Eye (tissue), 1 donor: ENCODE measurements around the gene REXO4.

Source experiments
- DNase-seq: peaks from one replicate; pipeline ENCODE4 v3.0.0-alpha.2; 2015

The REXO4 gene

DNA sequence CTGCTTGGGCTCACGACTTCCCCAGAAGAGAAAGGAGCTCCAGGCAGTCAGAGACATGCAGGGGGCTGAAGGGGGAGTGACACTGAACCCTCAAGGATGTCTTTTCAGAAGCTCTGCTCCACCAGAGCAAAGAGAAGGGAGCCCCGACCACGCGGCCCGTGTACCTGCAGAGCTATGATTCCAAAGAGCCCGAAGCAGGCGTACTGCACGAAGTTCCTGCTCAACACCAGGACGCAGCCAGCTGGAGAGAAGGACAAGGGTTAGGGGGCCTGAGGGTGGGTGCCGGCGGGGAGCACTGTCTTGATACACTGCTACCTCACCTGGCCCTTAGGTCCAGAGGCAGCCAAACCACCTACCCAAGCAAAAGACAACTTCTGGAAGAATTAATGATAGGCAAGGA is 51.4 kb downstream of the REXO4 start:
- DNase-seq: no peak

DNA sequence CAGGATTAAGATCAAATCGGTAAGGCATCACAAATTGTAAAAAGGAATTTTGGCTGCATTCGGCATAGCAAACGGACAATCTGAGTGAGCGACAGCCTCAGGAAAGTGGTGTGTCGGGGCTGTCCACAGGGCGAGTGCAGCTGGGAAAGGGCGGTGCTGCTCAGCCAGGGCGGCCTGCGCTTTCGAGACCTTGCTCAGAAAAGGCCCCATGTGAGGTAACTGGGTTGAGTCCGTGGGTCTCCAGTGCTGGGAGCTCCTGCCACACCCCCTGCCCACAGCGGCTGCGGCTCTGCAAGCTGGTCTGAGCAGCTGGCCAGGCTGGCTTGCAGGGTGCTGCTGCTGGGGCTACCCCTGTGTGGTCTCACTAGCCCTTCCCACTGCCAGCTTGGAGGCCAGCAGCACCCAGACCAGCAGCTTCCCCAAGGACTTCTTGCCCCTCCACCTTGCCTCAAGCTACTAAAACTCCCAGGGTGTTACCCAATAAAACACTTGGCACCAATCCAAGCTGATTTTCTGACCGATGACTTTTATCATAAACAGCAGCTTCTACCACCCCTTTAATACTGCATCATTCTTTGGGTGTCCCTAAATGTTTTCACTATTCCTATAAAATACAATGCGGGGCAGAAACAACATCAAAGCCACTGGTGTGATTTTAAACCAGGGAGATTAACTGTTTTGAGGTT is 55.3 kb downstream of the REXO4 start:
- DNase-seq: no peak

DNA sequence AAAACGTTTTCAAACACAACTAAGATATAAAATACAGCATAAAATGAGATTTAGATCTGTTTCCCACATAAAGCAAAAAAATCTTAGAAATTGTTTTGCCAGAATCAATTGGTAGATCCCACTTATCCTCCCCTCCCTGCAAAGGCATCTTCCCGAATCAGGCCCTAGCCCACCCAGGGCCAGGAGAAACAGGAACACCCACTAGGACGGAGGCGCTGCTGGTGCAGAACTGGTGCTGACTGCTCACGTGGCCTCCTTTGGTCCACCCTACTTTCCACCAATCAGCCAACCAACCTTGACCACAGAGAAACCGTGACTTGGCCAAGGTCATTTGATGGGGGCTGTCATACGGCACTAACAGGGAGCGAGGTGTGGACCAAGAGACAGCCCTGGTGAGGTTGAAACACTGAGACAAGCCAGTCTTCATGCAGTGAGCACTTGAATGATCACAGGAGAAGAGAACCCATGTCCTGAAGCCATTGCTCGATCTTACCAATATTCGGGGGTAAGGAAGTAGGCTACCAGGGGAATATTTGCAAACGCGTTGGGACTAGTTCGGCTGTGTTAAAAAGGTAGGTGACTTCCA is 56.2 kb downstream of the REXO4 start:
- DNase-seq: no peak

DNA sequence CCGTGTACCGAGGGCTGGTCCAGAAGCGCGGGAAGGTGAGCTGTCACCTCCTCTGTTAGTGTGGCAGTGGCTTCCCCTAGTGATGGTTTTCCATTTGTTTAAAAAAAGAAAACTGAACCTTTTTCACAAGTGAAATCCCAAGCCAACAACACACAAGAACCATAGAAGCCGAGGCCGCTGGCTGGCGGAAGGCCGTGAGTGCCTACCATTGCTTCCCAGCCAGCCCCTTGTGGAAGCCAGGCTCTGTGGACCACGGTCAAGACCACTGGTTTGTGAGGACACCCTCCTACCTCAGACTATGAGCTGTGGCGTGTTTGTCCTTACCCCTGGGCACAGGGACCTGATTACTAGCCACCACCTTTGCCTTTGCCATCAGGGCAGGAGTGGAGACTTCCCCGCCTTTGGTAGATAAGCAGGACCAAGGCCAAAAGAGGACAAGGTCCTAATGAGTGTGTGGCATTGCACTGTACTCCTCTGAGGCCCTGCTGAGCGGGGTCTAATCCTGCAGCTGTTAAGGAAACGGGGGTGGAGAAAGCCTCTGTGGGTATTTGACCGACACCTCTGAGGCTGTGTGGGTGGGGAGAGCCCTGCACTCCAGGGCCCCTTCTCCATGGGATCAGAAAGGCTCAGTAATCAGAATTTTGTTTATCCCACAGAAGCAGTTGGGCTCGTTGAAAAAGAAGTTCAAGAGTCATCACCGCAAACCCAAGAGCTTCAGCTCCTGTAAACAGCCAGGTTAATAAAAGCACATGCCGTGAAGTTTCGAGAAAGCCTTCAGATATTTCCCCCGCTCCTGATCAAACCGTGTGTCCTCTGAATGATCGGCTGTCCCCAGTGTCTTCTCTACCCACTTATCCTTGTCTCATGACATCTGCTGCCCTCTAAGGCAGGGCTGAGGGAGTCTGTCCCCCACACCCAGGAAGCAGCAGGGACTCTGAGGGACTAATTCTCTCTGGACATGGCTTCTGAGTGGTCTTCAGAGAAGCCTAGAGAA is 57.1 kb downstream of the REXO4 start:
- DNase-seq: no peak

DNA sequence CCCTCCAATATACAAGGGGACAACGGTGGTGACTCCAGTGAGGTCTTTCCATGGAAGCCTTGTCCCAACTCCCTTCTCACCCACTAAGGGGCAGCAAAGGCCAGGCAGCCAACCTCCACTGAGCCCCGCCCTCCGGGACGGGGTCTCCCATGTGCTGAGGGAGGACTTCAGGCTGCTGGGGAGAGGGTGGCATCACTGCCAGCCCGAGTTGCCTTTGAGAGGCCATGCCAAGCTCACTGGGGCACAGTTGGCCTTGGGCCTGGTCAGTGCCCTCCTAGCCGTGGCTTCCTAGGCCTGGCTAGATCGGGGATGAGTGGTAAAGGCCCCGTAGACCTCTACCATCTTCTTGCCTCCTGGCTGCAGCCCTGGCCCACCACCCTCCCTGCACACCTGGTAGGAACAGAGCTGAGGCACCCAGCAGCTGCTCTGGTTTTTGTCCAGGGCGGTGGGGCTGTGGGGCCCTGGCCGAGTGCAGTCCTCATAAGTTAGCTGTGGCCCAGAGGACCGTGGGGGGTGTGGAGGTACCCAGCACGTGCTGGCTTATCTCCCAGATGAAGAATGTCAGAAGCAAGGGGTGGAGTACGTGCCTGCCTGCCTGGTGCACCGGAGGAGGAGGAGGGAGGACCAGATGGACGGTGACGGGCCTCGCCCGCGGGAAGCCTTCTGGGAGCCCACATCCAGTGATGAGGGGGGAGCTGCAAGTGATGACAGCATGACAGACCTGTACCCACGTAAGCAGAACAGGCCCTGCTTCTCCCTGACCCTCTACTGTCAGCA is 58.2 kb downstream of the REXO4 start:
- DNase-seq: peak; percentile 34

DNA sequence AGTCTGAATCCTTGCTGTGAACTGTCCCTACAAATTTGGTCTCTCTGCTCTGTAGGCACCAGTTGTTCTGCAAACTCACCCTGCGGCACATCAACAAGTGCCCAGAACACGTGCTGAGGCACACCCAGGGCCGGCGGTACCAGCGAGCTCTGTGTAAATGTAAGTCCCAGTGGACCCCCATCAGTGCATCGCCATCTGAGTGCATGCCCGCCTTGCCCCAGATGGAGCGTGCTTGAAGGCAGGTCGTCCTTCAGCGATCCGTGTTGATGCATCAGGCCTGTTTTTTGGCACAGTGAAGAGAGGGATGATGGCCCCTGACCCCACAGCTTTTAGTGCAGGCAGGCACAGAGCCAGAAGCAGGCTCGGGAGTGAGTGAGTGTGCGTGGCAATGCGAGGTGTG is 60.2 kb downstream of the REXO4 start:
- DNase-seq: no peak

DNA sequence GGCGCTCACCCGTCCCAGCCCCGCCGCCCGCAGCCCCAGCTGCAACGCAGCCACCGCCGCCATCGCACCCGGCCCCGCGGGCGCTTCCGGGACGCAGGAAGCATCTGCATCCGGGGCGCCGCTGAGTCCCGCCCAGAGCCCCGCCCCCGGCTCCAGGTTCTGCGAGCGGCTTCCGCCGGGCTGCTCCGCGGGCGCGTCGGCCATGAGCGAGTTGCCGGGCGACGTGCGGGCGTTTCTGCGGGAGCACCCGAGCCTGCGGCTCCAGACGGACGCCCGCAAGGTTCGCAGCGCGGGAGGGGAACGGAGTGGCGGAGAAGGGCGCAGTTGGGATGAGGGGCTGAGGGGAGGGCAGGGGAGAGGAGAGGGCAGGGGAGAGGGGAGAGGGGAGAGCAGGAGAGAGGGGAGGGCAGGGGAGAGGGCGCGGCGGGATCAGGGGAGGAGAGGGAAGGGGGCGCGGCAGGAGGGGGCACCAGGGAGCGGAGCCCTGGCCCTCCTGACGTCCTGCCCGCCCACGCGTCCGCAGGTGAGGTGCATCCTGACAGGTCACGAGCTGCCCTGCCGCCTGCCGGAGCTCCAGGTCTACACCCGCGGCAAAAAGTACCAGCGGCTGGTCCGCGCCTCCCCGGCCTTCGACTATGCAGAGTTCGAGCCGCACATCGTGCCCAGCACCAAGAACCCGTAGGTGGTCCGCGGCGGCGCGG is 61.3 kb downstream of the REXO4 start, which contains the start of the genes SURF1 and SURF2:
SURF1 (minus strand) TSS at position 97 of the 701 bp plus-strand sequence; CDS start at position 63, 34 bp downstream.
SURF2 (plus strand) TSS at position 160 of the 701 bp plus-strand sequence; CDS start at position 203, 43 bp downstream.
- DNase-seq: peak; percentile 93
